Panc1 (cell line): ENCODE data around the gene CLMP.

Experiments
- POLR2AphosphoS5 ChIP-seq: IDR thresholded peaks from 2 replicates; pipeline ENCODE4 v1.6.1; 2012; ENCODE audit warnings: mild to moderate bottlenecking, low read depth, low read length, moderate library complexity
- TF ChIP-seq, protein P1 (sequence below): fragments of 450-650 bp; IDR thresholded peaks from 2 replicates; pipeline ENCODE4 v1.5.1; 2017; ENCODE audit warnings: mild to moderate bottlenecking

DNA sequence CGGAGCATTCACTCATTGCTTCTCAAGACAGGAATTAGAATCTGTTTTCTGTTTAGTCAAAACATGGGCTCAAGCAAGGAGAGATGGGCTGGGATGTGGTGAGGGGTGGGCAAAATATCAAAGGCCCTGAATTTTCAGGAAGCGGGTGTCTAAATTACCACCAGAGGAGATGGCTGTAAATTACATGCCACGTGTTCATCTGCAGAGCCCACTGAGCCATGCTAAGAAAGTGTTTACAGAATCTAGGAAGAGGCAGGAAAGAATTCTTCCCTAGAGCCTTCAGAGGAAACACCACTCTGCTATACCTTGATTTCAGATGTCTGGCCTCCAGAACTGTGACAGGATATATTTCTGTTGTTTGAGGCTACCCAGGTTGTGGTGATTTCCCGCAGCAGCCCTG lies 46.1 kb downstream of the CLMP start:
- TF ChIP-seq, protein P1, sequence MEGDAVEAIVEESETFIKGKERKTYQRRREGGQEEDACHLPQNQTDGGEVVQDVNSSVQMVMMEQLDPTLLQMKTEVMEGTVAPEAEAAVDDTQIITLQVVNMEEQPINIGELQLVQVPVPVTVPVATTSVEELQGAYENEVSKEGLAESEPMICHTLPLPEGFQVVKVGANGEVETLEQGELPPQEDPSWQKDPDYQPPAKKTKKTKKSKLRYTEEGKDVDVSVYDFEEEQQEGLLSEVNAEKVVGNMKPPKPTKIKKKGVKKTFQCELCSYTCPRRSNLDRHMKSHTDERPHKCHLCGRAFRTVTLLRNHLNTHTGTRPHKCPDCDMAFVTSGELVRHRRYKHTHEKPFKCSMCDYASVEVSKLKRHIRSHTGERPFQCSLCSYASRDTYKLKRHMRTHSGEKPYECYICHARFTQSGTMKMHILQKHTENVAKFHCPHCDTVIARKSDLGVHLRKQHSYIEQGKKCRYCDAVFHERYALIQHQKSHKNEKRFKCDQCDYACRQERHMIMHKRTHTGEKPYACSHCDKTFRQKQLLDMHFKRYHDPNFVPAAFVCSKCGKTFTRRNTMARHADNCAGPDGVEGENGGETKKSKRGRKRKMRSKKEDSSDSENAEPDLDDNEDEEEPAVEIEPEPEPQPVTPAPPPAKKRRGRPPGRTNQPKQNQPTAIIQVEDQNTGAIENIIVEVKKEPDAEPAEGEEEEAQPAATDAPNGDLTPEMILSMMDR, result no peak
- TF ChIP-seq POLR2AphosphoS5, result no peak
